Hepatocyte (in vitro differentiated cells): ENCODE data around the gene KCNN1. TPM values are rescaled to one million over a fixed set of nuclear protein-coding genes. Genes with fewer than 3 reads are reported as not detected.

ENCODE experiments used
- DNase-seq: peaks from one replicate; pipeline ENCODE4 v3.0.0-alpha.2; 2016; ENCODE audit warnings: low spot score
- H2AFZ ChIP-seq: fragments of 200-600 bp; sonication (generic); 2 replicates; pipeline ENCODE4 v1.6.0; 2016; ENCODE audit warnings: antibody characterized with exemption, mild to moderate bottlenecking
- H3K27ac ChIP-seq: fragments of 200-600 bp; sonication (generic); 2 replicates; pipeline ENCODE4 v1.5.1; 2016; ENCODE audit warnings: mild to moderate bottlenecking
- H3K27me3 ChIP-seq: fragments of 200-600 bp; sonication (generic); 2 replicates; pipeline ENCODE4 v1.6.1; 2016
- H3K36me3 ChIP-seq: fragments of 200-600 bp; sonication (generic); replicated peaks from 2 replicates; pipeline ENCODE4 v1.5.1; 2016; ENCODE audit warnings: low read depth; ENCODE audit not compliant: insufficient read depth
- H3K4me1 ChIP-seq: fragments of 200-600 bp; sonication (generic); 2 replicates; pipeline ENCODE4 v1.5.1; 2016; ENCODE audit warnings: mild to moderate bottlenecking, moderate library complexity; ENCODE audit not compliant: insufficient read depth
- H3K4me2 ChIP-seq: fragments of 200-600 bp; sonication (generic); 2 replicates; pipeline ENCODE4 v1.6.0; 2016
- H3K4me3 ChIP-seq: fragments of 200-600 bp; sonication (generic); 2 replicates; pipeline ENCODE4 v1.5.1; 2016; ENCODE audit warnings: mild to moderate bottlenecking
- H3K79me2 ChIP-seq: fragments of 200-600 bp; sonication (generic); 2 replicates; pipeline ENCODE4 v1.6.0; 2017; ENCODE audit warnings: mild to moderate bottlenecking
- H3K9me2 ChIP-seq: fragments of 200-600 bp; sonication (generic); replicated peaks from 2 replicates; pipeline ENCODE4 v1.6.0; 2017; ENCODE audit warnings: mild to moderate bottlenecking; ENCODE audit not compliant: insufficient read depth
- H3K9me3 ChIP-seq: fragments of 200-600 bp; sonication (generic); 2 replicates; pipeline ENCODE4 v1.5.1; 2016; ENCODE audit warnings: low read depth, mild to moderate bottlenecking
- H4K20me1 ChIP-seq: fragments of 200-600 bp; sonication (generic); 2 replicates; pipeline ENCODE4 v1.6.0; 2016; ENCODE audit warnings: mild to moderate bottlenecking; ENCODE audit not compliant: insufficient read depth, poor library complexity, severe bottlenecking
- CTCF ChIP-seq: fragments of 200-600 bp; sonication (generic); IDR thresholded peaks from 2 replicates; pipeline ENCODE4 v1.5.1; 2016; ENCODE audit warnings: antibody characterized with exemption, mild to moderate bottlenecking; ENCODE audit not compliant: poor library complexity
- EZH2 ChIP-seq: fragments of 200-600 bp; sonication (generic); IDR thresholded peaks from 2 replicates; pipeline ENCODE4 v1.6.1; 2016; ENCODE audit warnings: antibody characterized with exemption, mild to moderate bottlenecking, borderline replicate concordance
- EZH2phosphoT487 ChIP-seq: fragments of 200-600 bp; sonication (generic); IDR thresholded peaks from one replicate; pipeline ENCODE4 v1.6.1; 2018; ENCODE audit warnings: antibody characterized with exemption, mild to moderate bottlenecking, low read depth, moderate library complexity; ENCODE audit not compliant: unreplicated experiment, severe bottlenecking
- WGBS: methylation state at CpG from one replicate; pipeline ENCODE4 v1.1.6; 2016; ENCODE audit warnings: low lambda C conversion rate; ENCODE audit errors: missing lambda C conversion rate; 5-methylcytosine and 5-hydroxymethylcytosine counted together
- polyA plus RNA-seq: library from polyadenylated mRNA; unstranded; fragments of >200 nt; fragmentation: Nextera tagmentation; extraction: Ambion mirVana; gene quantifications from 2 replicates; pipeline ENCODE4 v1.2.1, GENCODE V29; 2016
- total RNA-seq: library from RNA; depleted of rRNA; stranded (reverse); fragments of >200 nt; gene quantifications from 2 replicates; pipeline ENCODE4 v1.2.3, GENCODE V29; 2014

The KCNN1 gene
- total and polyA plus RNA-seq, 2 experiments from 2014 or later = 2.4 to 3.2 TPM

DNA sequence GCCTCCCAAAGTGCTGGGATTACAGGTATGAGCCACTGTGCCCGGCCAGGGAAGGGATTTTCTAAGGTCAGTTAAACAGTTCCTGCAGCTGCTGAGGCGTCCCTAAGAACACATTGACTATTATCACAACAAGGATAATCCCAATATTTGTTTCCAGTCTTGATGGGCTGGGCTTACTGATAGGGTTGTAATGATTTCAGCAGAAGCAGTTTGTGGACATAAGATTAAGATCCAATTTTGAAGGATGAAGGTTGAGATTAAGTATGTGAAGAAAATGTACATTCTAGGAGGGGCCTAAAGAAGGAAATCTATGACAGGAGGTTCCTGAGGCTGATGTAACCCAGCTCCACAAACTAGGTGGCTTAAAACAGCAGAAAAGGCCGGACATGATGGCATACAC, 44.8 kb upstream of the KCNN1 start:
- H4K20me1 ChIP-seq = no peaks in the 10 kb centered on the region
- no peak overlapping the region for H3K27ac ChIP-seq
- no peaks in the 10 kb centered on the region for H3K9me3 ChIP-seq
- TF ChIP-seq EZH2phosphoT487 = no peak
- no peak for TF ChIP-seq CTCF
- no peak for TF ChIP-seq EZH2
- no peaks in the 10 kb centered on the region for H3K36me3 ChIP-seq
- DNase-seq = no peak
- H3K79me2 ChIP-seq = no peaks in the 10 kb centered on the region
- no peak overlapping the region for H2AFZ ChIP-seq
- no peaks in the 10 kb centered on the region for H3K27me3 ChIP-seq
- H3K4me2 ChIP-seq = no peak overlapping the region
- WGBS = 56% methylated on average over 3 of the region's 3 CpGs
- no peak overlapping the region for H3K4me3 ChIP-seq
- no peaks in the 10 kb centered on the region for H3K4me1 ChIP-seq
- H3K9me2 ChIP-seq = no peaks in the 10 kb centered on the region

DNA sequence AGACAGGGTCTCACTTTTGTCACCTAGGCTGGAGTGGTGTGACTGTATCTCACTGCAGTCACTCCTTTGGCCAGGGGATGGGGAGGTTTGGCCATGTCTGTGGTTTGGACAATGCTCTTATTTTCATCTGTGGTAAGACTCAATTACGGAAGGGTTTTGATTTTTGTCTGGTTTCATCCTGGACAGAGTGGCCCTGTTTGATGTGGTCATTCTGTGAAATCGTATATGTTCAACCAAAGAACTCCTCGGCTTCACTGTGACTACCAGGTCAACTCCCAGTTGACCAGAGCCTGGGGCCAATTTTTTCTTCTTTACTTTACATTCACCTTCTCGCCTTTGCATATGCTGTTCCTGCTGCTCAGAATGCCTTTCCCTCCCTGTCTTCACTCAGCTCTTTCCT, 40.9 kb upstream of the KCNN1 start:
- TF ChIP-seq EZH2phosphoT487 = no peak
- no peak for TF ChIP-seq CTCF
- H3K36me3 ChIP-seq = no peaks in the 10 kb centered on the region
- no peak overlapping the region for H3K4me2 ChIP-seq
- 88% methylated on average over 4 of the region's 4 CpGs for WGBS
- DNase-seq = no peak
- no peaks in the 10 kb centered on the region for H3K27me3 ChIP-seq
- no peak overlapping the region for H3K4me3 ChIP-seq
- no peaks in the 10 kb centered on the region for H3K9me3 ChIP-seq
- H3K79me2 ChIP-seq = no peaks in the 10 kb centered on the region
- no peaks in the 10 kb centered on the region for H4K20me1 ChIP-seq
- H3K4me1 ChIP-seq = no peaks in the 10 kb centered on the region
- H2AFZ ChIP-seq = no peak overlapping the region
- H3K27ac ChIP-seq = no peak overlapping the region
- H3K9me2 ChIP-seq = no peaks in the 10 kb centered on the region

- no peak overlapping the region for H3K4me2 ChIP-seq
- WGBS = 82% methylated on average over 4 of the region's 4 CpGs
- no peaks in the 10 kb centered on the region for H3K36me3 ChIP-seq
- no peaks in the 10 kb centered on the region for H3K9me3 ChIP-seq
- peaks cover 7% of the 10 kb centered on the region for H3K4me1 ChIP-seq
- H3K27me3 ChIP-seq = no peaks in the 10 kb centered on the region
- no peaks in the 10 kb centered on the region for H3K9me2 ChIP-seq
- TF ChIP-seq EZH2 (no peak), EZH2phosphoT487 (no peak), CTCF (no peak)
- peaks cover 11% of the 10 kb centered on the region for H3K79me2 ChIP-seq
- no peak overlapping the region for H3K27ac ChIP-seq
- H2AFZ ChIP-seq = no peak overlapping the region
- no peaks in the 10 kb centered on the region for H4K20me1 ChIP-seq
- DNase-seq = no peak
- H3K4me3 ChIP-seq = no peak overlapping the region
These were observed 37.9 kb upstream of the KCNN1 start for GRCh38 chr19:17929056-17929455.
